GM19324 (cell line): ENCODE measurements around the gene TM4SF1.

Experiments used
- ATAC-seq: cut with Tn5 transposase; IDR thresholded peaks from one replicate; pipeline ENCODE4 v1.9.1; 2021; ENCODE audit warnings: mild to moderate bottlenecking, moderate library complexity; ENCODE audit not compliant: unreplicated experiment, low FRiP score

TM4SF1 gene

GRCh38 chr3:149376718-149377407, 586 bp downstream of the TM4SF1 start:
- no peak for ATAC-seq

GRCh38 chr3:149375501-149376196, 1.8 kb downstream of the TM4SF1 start:
- no peak for ATAC-seq

- no peak for ATAC-seq
These were observed 2.5 kb downstream of the TM4SF1 start for GRCh38 chr3:149374793-149375500.

DNA sequence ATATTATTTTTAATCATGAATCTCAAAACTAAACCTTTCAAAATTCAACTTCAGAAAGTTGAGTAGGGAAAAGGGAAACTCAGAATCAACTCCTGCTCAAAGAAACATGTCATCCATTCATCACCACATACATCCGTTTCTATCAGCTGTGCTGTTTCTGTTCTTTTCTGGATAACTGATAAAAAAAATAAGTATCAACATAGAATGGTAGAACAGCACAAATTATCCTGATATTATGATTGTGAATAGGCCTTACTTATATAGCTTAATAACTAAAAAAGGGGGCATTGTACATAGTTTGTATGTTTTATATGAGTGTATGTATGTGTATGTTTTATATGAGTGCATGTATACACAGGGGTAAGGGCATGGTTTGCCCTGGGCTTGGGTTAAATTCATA, 3.1 kb downstream of the TM4SF1 start:
- ATAC-seq: no peak

DNA sequence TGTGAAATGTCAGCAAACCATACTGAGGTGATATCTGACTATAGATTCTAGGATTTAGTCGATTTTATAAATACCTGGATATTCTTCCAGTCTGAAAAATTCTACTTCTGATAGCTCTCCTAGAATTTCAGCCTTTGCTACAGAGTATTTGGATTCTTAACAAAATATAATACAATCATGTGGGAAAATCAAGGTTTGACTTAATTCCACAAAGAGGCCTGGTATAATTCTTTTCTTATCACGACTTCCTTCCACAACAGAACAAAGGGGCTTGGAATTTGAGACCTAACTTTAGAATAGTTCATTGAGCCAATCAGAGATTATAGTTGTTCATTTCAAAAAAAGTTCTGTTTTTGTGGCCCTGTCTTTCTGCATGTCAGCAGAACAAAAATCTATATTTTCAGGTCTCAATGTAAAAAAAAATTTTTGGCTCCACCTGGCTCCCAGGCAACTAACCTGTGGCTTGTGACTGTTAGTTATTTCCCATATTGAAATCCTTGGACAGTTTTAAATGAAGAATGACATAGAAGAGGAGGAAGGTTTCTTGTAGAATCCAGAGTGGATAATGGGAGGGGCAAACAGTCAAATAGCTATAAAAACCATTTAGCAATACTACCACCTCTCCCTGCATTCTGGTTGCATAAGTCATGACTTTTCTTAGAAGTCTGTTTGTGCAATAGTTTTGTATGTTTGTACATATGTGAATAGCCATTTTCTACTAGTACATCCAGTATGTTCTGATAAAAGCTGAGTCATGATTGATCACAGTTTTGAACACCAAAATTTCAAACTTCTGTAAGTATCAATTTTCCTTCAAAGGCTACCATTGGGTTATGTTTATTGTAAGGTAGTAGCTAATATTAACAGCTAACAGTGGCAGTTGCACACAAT, 4.0 kb downstream of the TM4SF1 start:
- no peak for ATAC-seq

- no peak for ATAC-seq
These were observed 5.7 kb downstream of the TM4SF1 start for GRCh38 chr3:149371723-149372114.

- ATAC-seq: no peak
These were observed 6.3 kb downstream of the TM4SF1 start for GRCh38 chr3:149371001-149371722.

DNA sequence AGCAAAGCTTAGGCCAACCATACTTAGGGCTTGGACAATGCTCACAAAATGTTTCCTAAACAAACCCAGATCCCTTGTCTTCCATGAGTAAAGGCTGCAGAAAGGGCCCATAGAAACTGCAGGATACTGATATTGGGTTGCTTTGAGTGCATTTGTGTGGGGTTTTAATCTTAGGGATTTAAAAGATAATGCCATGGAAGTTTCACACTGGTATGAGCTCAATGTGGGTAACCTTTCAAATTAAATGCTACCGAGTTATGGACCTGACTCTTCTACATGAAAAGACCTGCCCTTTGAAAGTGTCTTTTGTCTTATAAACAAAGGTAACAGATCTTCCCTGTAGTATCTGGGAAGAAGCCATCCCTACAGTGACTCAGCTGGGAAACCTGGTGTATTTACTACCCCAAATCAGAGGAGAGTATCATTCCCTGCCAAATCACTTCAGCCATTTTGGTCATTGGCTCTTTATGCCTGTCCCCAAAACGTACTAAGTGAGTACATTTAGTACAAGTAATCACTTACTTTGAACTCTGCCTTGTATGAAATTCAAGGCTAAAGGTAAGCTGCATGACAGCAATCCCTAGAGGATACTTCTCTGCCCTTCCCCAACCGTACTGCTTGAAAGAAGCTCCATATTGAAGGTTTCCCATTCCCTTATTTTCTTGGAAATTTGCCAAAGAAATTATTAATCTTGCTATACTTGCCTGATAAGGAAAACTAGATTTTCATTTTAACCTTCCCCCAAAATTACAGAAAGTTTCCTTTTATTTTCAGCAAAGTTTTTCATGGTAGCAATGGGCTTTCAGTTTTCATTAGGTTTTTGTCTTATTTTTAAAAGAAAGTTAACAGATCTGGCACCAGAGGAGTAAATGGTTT, 7.2 kb downstream of the TM4SF1 start:
- ATAC-seq: no peak

GRCh38 chr3:149368674-149369497, 8.6 kb downstream of the TM4SF1 start:
- no peak for ATAC-seq

DNA sequence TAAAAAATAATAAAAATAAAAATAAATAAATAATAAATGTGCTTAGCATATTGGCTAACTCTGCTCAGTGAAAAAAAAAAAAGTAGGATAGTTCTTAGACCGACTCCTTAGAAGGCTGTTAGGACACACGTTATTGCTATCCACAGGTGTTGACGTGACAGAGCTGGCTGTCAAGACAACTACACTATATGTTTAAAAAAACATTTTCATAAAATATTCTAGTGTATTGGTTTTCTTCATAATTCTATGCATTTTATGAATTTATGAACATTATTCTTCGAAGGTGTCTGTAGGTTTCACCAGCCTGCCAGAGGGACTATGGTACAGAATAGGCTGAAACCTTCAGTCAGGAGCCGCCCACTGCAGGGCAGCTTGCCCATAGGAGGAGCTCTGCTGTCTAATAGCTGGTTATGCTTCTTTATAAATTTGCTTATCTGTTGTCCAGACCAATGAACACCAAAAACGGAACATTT, 9.2 kb downstream of the TM4SF1 start:
- no peak for ATAC-seq

DNA sequence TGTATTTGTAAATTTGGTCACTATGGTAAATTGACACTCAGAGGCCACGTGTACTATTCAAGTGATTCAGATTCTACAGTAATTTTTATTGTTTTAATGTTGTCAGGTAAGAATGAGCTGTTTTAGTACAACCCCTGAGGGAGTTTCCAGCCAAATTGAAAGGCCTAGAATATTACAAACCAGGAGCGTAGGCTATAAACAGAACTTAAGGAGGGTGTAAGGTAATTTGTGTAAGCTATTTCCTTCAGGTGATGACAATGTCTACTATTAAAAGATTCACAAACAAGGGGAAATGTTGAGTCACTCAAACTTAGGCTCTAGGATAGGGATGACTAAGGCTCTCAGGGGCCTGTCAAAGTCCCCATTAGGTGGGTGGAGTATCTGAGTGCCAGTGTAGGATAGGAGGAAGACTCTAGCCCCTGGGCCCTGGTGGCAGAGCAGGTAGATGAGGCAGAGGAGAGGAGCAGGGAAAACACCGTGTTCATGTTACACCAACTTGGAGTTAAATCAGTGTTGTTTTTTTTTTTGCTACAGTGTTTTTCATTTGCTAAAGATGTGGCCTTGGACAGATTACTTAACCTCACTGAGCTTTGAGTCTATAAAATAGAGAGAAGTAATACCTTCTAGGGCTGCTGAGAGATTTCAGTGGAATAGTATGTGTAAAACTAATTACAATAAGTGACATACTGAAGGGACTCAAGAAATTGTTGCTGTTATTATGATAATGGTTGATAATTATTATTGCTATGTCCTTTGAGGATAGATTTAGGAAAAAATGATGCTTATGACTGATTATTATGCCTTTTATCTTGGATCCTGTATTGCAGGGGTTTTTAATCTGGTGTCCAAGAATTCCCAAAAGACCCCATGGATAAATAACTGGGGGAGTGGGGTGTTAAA, 10.3 kb downstream of the TM4SF1 start:
- no peak for ATAC-seq

GRCh38 chr3:149366031-149366430, 11.4 kb downstream of the TM4SF1 start:
- no peak for ATAC-seq

GRCh38 chr3:149364624-149365023, 12.8 kb downstream of the TM4SF1 start:
- no peak for ATAC-seq

DNA sequence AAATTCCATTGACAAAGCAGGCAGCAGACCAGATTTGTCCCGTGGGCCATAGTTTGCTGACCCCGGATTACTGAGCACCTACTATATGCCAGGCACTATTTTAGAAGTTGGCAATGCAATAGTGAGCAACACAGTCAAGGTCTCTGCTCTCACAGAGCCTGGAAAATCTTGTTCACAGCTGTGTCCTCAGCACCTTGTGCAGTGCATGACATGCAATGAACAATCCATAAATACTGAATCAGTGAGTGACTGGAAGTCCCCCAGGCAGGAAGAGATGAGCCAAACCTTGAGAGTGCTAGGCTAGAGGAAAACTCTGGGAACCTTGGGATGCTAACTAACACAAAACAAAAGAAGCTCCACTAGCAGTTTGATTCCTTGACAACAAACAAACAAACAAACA, 14.4 kb downstream of the TM4SF1 start:
- no peak for ATAC-seq

GRCh38 chr3:149362366-149362765, 15.1 kb downstream of the TM4SF1 start:
- ATAC-seq: no peak

DNA sequence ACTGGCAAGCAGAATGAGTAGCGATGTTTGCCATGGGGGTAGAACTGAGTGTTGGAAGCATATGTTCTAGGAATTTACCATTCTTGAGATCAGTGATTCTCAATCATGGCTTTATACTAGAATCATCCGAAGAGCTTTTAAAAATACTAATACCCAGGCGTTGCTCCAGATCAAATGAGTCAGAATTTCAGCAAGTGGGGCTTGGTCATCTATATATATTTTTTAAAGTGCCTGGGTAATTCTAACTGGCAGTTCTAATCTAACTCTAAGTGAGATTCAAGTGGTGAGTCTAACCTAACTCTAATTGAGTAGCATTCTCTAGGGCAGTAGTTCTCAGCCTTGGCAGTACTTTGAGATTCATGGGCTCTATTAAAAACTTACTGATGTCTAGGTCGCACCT, 20.8 kb downstream of the TM4SF1 start:
- no peak for ATAC-seq

GRCh38 chr3:149356044-149356592, 21.3 kb downstream of the TM4SF1 start:
- no peak for ATAC-seq
